Neural crest cell (in vitro differentiated cells): ENCODE results near the gene RGS16. TPM values are rescaled to one million over a fixed set of nuclear protein-coding genes. Genes with fewer than 3 reads are reported as not detected.

Experiments used
- DNase-seq: peaks from one replicate; pipeline ENCODE4 v3.0.0; 2021; ENCODE audit warnings: low read depth, mixed read lengths, low spot score
- H3K27ac Mint-ChIP-seq: one replicate; pipeline ENCODE4 v1.8.0; 2021; ENCODE audit warnings: mild to moderate bottlenecking, mixed read lengths; ENCODE audit not compliant: unreplicated experiment
- H3K27me3 Mint-ChIP-seq: 2 replicates; pipeline ENCODE4 v1.8.0; 2021; ENCODE audit warnings: low read depth, mild to moderate bottlenecking, mixed read lengths
- H3K36me3 Mint-ChIP-seq: 2 replicates; pipeline ENCODE4 v1.8.0; 2021; ENCODE audit warnings: low read depth, mild to moderate bottlenecking, mixed read lengths
- H3K4me1 Mint-ChIP-seq: 2 replicates; pipeline ENCODE4 v1.8.0; 2021; ENCODE audit warnings: mixed read lengths
- H3K4me3 Mint-ChIP-seq: one replicate; pipeline ENCODE4 v1.8.0; 2021; ENCODE audit warnings: mild to moderate bottlenecking, mixed read lengths
- H3K9me3 Mint-ChIP-seq: 2 replicates; pipeline ENCODE4 v1.8.0; 2021; ENCODE audit warnings: mixed read lengths
- CTCF ChIP-seq: fragments of 200-600 bp; sonication (generic); conservative IDR thresholded peaks from 2 replicates; pipeline ENCODE4 v1.5.0; 2021; ENCODE audit warnings: antibody characterized with exemption, mild to moderate bottlenecking
- long read RNA-seq: library from polyadenylated mRNA; unstranded; transcript quantifications from one replicate; pipeline ENCODE4 v2.0.0, GENCODE V29; 2020
- total RNA-seq: library from RNA; stranded (reverse); gene quantifications from 2 replicates; pipeline ENCODE4 v1.2.1, GENCODE V29; 2021

RGS16 gene, protein sequence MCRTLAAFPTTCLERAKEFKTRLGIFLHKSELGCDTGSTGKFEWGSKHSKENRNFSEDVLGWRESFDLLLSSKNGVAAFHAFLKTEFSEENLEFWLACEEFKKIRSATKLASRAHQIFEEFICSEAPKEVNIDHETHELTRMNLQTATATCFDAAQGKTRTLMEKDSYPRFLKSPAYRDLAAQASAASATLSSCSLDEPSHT
- 5.8 and 6.4 TPM in 2 replicates for total RNA-seq
- long read RNA-seq, partial matches to known transcripts = 2 of 3 reads
- long read RNA-seq, other reads (novel, unspliced or antisense) = 1 of 3 reads

DNA sequence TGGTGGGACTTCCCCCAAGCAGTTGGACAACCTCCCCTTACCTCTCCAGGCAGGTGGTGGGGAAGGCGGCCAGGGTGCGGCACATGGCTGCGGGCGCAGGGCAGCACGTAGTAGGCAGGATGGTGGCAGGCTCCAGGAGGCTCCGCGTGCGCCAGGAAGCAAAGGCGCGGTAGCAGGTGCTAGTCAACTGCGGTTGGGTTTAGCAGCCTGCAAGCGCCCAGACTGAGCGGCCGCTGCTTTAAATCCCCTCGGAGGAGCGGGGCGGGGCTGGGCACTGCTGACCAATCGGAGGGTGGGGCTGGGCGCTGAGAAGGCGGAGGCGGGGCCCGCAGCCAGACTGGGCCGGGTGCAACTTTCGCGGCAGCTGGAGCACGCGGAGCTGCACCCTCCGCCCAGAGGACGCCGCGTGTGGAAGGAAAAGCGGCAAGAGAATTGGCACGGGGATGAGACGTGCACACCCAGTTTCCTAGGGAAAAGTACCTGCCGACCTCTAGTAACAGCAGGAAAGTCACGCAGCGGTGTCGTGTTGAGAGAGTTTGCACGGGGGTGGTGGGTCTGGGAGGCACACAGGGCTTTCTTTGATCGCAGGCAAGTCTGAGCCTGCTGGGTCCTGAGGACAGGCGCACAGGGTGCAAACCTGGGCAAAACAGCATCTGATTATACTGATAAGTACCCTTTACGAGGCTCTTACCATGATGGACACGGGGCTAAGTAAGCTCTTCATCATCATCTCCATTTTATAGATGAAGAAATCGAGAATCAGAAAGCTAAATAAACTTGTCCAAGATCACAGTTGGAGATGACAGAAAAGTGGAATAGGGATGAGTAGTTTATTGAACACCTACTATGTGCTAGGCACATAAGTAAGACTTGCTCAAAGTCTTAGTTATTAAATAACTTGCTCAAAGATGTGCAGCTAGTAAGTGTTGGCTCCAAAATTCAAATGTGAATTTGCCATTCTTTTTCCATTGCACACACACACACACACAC, at the start of gene RGS16:
Gene RGS16 (minus strand): TSS at position 215 of the 990 bp plus-strand sequence. CDS start 130 bp downstream, at position 85.
- no peak for TF ChIP-seq CTCF
- Mint-ChIP-seq H3K27ac (peak within 1 kb of the TSS; percentile 65), H3K4me3 (peak within 1 kb of the TSS; percentile 66), H3K9me3 (no peaks in the 10 kb centered on the region), H3K36me3 (no peaks in the 10 kb centered on the region), H3K27me3 (no peaks in the 10 kb centered on the region), H3K4me1 (peaks cover 31% of the 10 kb centered on the region)
- peak; percentile 83 for DNase-seq

DNA sequence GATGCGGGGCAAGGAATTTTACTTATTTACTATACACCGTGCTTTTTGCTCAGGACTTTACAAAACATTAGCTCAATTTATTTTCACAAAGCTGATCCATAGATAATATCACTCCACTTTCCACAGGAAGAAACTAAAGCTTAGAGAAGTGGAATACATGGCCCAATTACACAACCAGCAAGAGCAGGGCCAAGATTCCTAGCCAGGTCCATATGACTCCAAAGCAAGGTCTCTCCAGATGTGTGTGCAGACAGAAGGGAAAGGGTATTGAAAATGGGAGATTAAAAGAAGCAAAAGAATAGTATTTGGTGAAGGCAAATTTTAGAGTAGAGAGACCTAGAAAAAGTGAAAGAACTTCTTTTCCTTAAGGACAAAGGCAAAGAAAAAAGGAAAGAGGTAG, 49.8 kb upstream of the RGS16 start:
- TF ChIP-seq CTCF = no peak
- no peak overlapping the region for H3K4me3 Mint-ChIP-seq
- no peak for DNase-seq
- no peaks in the 10 kb centered on the region for H3K27me3 Mint-ChIP-seq
- H3K9me3 Mint-ChIP-seq = no peaks in the 10 kb centered on the region
- H3K4me1 Mint-ChIP-seq = peaks cover 5% of the 10 kb centered on the region
- H3K27ac Mint-ChIP-seq = no peak overlapping the region
- no peaks in the 10 kb centered on the region for H3K36me3 Mint-ChIP-seq

DNA sequence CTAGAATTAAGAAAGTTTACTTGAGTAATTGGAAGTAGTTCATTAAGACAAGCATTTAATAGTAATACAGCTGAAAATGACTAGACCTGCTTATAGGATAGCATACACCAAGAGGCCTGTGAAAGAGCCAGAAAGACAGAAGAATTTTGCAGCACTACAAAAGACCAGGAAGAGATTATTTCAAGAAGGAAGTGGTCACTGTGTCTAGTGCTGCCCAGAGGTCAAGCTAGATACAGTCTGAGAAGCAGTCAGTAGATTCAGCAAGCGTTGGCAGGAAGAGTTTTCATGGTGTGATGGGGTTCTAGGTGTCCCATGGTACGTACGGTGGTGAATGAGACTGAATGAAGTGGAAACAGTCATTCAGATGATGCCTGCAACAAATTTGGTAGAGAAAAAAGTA, 48.7 kb upstream of the RGS16 start:
- Mint-ChIP-seq H3K9me3 (no peaks in the 10 kb centered on the region), H3K36me3 (no peaks in the 10 kb centered on the region), H3K4me1 (peaks cover 5% of the 10 kb centered on the region), H3K4me3 (no peak overlapping the region), H3K27me3 (no peaks in the 10 kb centered on the region), H3K27ac (no peak overlapping the region)
- TF ChIP-seq CTCF = no peak
- no peak for DNase-seq

- no peak overlapping the region for H3K27ac Mint-ChIP-seq
- H3K4me1 Mint-ChIP-seq = peaks cover under 1% of the 10 kb centered on the region
- no peak for DNase-seq
- no peak overlapping the region for H3K4me3 Mint-ChIP-seq
- no peaks in the 10 kb centered on the region for H3K9me3 Mint-ChIP-seq
- no peaks in the 10 kb centered on the region for H3K27me3 Mint-ChIP-seq
- TF ChIP-seq CTCF = no peak
- no peaks in the 10 kb centered on the region for H3K36me3 Mint-ChIP-seq
Observed at GRCh38 chr1:182651339-182651724, 47.1 kb upstream of the RGS16 start.

GRCh38 chr1:182650678-182651338, 46.6 kb upstream of the RGS16 start:
- H3K4me1 Mint-ChIP-seq = no peaks in the 10 kb centered on the region
- DNase-seq = no peak
- no peaks in the 10 kb centered on the region for H3K9me3 Mint-ChIP-seq
- H3K27ac Mint-ChIP-seq = no peak overlapping the region
- H3K4me3 Mint-ChIP-seq = no peak overlapping the region
- H3K36me3 Mint-ChIP-seq = no peaks in the 10 kb centered on the region
- TF ChIP-seq CTCF = no peak
- H3K27me3 Mint-ChIP-seq = no peaks in the 10 kb centered on the region
